Putamen (tissue), 1 donor: ENCODE data around the gene PLPPR4.
"Not testable (repeated sequence)": the region's sequence is repeated elsewhere in the genome, so short reads cannot be mapped to it uniquely, and the experiment has no call there.

ENCODE experiments used
- DNase-seq: peaks from one replicate; pipeline ENCODE4 v3.0.0-alpha.2; 2016; ENCODE audit warnings: low spot score

PLPPR4 gene

GRCh38 chr1:99268021-99268420 is 3.7 kb downstream of the PLPPR4 start:
- no peak for DNase-seq

DNA sequence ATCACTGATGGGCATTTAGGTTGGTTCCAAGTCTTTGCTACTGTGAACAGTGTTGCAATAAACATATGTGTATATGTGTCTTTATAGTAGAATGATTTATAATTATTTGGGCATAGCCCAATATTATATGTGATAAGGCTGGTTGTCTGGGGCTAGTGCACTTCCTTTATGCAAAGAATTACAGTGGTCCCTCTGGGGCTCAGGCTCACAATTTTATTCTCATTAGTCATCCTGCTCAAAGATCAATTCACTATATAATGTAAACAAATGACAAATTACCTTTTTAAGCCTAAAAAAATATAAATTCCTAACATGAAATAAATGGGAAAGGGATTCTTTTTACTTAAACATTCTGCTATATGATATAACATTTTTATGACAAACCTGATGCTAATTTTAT is 5.0 kb downstream of the PLPPR4 start:
- no peak for DNase-seq

DNA sequence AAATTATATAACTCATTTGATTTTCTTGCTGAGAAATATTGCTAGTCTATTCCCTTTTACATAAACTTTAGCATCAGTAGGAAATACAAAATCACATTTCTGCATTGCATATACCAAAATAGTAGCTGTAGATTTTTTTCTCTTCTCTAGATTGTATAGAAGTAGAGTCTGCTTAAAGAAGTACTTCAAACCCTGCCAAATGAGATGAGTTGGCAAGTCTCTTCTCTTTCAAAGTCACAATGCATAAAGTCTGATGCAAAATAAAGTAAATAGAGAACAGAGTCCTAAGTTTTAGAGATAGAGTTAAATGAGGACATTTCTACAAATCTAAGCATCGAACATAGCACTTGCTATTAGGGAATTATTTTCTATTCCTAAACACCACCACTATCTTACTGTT is 6.4 kb downstream of the PLPPR4 start:
- no peak for DNase-seq

GRCh38 chr1:99271249-99271648 is 7.0 kb downstream of the PLPPR4 start:
- DNase-seq: no peak

DNA sequence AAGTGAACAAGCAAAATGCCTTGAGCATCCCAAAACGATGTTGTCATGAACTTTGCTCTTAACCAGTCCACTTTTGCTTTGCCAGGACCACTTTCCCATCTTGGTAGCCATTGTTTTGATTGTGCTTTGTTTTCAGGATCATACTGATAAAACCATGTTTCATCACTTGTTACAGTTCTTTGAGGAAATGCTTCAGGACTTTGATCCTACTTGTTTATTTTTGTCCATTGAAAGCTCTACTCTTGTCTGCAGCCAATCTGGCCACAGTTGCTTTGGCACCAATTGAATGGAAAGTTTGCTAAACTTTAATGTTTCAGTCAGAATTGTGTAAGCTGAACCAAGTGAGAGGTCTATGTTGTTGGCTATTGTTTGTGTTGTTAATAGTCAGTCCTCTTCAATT is 12.8 kb downstream of the PLPPR4 start:
- DNase-seq: no peak

DNA sequence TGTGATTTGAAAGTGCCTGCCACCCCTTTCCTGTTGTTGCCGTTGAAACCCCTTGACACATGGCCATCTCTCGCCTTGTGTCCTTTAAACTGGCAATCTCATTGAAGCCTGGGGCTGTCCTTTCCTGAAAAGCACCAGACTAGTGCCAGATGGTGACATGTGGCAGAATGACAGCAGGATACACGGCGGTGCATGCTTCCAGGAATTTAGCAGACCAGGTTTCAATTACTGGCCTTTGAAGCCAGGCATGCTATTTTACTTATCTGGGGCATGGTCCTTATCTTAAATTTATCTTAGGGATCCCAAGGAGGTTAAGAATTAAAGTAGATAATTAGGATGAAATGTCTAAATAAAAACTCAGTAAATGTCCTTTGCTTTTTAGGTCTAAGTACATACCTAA is 15.2 kb downstream of the PLPPR4 start:
- DNase-seq: no peak

DNA sequence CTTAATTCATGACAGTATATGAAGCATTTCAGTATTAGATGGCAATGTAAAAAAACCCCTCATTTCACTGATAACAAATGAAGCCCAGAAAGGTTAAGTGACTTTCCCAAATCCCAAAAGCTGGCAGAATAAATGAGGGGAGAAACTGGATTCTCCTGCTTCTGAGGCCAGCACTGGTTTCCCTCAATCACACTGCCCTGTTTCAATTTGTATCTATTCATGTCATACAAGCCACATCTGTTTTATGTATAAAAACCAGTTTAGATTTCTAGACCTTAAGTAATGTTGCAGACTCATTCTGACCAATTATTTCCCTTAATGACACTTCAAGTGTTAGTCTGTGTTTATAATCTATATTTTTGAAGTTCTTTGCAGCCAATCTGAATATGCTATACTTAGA is 16.8 kb downstream of the PLPPR4 start:
- no peak for DNase-seq

- DNase-seq: no peak
Measured at GRCh38 chr1:99282536-99282935, 18.2 kb downstream of the PLPPR4 start.

DNA sequence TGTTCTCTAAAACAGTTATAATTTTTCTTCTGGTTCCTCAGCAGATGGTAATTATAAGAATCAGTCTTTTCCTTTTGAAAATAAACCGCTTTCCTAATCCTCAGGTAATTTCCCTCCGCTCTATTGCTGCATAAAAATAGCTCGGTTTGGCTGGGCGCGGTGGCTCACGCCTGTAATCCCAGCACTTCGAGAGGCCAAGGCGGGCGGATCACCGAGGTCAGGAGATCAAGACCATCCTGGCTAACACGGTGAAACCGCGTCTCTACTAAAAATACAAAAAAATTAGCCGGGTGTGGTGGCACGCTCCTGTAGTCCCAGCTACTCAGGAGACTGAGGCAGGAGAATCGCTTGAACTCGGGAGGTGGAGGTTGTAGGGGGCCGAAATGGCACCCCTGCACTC is 19.2 kb downstream of the PLPPR4 start:
- DNase-seq: not testable (repeated sequence)

DNA sequence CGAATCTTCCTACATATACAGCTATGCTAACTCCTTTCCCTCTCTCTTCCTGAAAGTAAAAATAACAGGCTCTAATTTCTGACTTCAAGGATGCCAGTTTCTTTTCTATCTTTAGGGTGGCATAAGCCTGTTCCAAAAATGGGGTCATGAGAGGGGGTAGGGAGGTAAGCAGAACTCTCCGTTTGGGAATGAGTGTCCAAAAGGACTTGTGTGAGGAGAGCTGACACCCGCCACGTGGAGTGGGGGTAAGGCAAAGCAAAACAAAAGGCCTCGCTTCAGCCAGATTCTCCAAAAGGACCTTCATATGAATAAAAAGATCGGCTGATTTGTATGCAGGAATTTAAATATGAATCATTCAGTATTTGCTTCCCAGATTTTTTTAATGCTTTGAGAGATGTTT is 28.6 kb downstream of the PLPPR4 start:
- no peak for DNase-seq

GRCh38 chr1:99297923-99298322 is 33.6 kb downstream of the PLPPR4 start:
- DNase-seq: peak; percentile 75

DNA sequence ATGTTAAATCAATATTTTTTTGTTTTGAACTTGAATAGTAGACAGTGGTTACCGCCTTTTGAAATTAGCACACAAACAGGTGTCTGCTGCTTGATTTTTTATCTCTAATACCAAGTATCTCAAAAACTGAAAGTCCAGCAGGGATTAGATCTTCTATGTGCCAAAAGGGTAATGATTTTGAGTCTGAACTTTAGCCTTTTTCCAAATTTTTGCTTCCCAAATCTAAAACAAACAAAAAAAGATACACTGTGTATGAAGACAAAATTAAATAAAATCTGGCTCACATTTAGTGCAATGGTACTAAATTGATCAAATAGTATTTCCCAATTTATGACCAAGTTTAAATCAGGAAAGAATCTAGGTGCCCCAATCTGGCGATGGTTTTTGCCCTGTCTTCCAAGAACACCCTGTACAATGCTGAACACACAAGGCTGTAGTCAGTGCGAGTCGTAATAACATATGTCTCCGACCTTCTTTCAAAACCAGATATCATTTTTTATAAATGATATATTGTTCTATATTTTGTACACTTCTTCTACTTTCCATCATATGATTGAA is 40.5 kb downstream of the PLPPR4 start:
- no peak for DNase-seq

DNA sequence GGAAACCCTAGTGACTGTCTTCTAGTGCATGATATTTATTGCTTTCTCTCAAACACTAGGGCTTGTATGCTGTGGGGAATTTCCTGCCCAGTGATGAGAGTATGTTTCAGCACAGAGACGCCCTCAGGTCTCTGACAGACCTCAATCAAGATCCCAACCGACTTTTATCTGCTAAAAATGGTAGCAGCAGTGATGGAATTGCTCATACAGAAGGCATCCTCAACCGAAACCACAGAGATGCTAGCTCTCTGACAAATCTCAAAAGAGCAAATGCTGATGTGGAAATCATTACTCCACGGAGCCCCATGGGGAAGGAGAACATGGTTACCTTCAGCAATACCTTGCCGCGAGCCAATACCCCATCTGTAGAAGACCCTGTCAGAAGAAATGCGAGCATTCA is 41.3 kb downstream of the PLPPR4 start:
- no peak for DNase-seq

GRCh38 chr1:99306056-99306455 is 41.8 kb downstream of the PLPPR4 start:
- DNase-seq: no peak

GRCh38 chr1:99306644-99307043 is 42.4 kb downstream of the PLPPR4 start:
- DNase-seq: no peak

GRCh38 chr1:99315305-99315704 is 51.0 kb downstream of the PLPPR4 start:
- no peak for DNase-seq

GRCh38 chr1:99326215-99326949 is 62.1 kb downstream of the PLPPR4 start:
- DNase-seq: no peak

DNA sequence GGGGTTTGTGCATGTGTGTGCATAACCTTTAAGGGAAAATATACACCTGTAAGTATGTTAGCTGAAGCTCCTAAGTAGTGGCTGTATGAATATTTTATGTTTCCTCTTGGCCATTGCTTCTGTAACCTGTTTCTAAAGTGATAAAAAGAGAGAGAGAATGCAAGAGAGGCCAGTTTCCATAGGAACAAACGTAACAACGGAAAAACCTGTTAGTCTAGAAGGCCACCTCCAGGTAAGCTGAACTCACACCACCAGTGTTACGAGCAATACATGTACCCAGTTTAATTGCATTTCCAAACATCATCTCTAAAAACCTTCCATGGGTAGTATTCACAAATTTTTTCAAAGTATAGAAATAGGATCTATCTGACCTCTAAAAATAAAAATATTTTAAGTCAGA is 63.1 kb downstream of the PLPPR4 start:
- no peak for DNase-seq

- DNase-seq: no peak
Measured at GRCh38 chr1:99328171-99328570, 63.9 kb downstream of the PLPPR4 start.

DNA sequence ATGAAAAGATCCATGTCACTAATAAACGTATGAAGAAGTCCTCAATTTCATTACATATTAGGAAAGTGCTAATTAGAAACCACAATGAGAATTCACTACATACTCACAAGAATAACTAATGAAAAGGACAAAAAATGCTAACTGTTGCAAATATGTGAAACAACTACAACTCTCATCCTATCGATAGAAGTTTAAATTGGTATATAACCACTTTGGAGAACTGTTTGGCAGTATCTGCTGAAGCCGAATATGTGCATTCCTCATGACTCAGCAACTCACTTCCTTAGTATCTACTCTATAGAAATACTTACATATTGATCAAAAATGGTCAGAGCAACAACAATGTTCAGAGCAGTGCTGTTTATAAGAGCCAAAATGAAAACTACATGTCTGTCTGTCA is 66.8 kb downstream of the PLPPR4 start:
- no peak for DNase-seq

- DNase-seq: no peak
Measured at GRCh38 chr1:99331636-99332035, 67.3 kb downstream of the PLPPR4 start.

DNA sequence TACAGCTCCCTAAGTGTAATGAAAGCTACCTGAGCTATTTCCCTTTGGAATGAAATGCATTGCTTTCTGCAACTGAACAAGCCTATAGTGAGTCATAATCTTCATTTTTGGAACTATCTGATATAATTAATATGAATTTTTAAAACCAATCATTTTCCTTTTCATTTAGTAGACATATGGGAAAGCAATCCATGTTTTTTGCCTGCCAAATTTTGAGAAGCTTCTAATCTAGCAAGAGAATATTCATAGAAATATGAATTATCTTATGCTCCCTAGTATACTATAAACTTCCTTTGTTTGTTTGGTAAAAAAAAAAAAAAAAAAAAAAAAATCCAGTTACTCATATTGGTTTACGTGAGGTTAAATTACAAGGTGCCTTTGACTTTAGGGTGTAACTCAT is 68.3 kb downstream of the PLPPR4 start:
- no peak for DNase-seq

- DNase-seq: no peak
Measured at GRCh38 chr1:99334991-99335390, 70.7 kb downstream of the PLPPR4 start.

DNA sequence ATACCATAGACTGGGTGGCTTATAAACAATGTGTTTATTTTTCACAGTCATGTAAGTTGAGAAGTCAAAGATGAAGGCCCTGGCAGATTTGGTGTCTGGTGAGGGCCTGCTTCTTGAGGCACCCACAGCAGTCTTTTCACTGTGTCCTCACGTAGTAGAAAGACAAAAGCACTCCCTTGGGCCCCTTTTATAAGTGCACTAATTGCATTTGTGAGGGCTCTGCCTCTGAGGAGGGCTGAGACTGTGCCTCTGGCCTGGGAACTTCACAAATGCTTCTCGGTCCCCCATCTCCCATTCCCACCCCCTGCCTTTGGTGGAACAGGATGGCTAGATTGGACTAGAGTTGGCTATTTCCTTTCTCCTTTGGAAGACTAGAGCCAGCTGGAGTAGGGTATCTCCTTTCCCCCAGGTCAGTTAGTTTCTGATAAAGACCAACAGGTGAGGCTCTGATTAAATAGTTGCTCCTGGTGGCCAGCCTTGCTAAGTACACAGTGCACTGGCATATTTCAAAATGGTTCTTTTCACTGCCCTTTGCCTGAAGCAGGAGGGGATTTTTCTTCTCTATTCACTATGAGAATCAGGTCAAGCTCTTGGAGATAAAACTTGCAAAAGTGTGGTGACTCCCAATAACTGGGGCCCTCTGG is 82.9 kb downstream of the PLPPR4 start:
- DNase-seq: no peak
